ENCODE data around the gene ANKRD13D.
A peak's percentile ranks its signal among the peaks of the same experiment; 100 is the strongest.
"Not testable (repeated sequence)": the region's sequence is repeated elsewhere in the genome, so short reads cannot be mapped to it uniquely, and the experiment has no call there.

Gene ANKRD13D

DNA sequence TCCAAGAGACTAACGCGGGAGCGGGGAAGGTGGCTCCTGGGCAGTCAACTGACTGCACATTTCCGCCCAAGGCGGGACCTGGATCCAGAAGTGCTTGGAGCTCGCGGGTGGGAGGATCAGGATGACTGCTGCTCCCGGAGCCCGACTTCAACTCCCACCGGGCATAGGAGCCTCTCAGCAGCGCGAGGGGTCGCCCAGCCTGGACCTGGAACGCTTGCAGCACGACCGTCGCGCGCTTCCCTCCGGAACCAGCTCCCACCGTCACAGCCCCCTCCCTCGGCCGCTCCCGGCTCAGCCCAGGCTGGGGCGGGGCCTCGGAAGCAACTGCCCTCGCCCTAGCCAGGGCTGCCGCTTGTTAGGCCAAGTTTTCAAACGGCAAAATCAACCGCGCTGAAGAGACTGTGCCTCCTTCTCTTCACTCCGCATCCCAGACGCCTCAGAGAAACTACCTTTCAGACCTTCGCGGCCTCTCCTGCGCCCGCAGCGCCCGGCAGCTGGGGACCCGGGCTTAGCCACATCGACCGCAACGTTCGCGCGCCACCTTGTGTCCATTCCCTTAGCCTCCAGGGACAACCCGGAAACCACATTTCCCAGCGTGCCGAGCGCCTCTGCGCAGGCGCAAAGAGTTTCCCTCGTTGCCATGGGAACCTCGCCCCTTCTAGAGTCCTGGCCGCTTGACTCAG is 28.2 kb downstream of the ANKRD13D start:
- Histone ChIP-seq H3K36me3 (ENCODE audit: control insufficient read depth, insufficient read depth, low read length) (no peaks in the 10 kb centered on the region), H3K4me1 (ENCODE audit: control insufficient read depth, insufficient read depth, low read length) (peaks cover 44% of the 10 kb centered on the region), H3K4me3 (ENCODE audit: low read length) (peak overlapping the region; percentile 89), H3K27me3 (ENCODE audit: control insufficient read depth, insufficient read depth, low read length) (no peaks in the 10 kb centered on the region), H3K9me3 (ENCODE audit: control insufficient read depth, low read length) (no peaks in the 10 kb centered on the region), H3K9ac (ENCODE audit: low read length) (peak overlapping the region; percentile 94)

DNA sequence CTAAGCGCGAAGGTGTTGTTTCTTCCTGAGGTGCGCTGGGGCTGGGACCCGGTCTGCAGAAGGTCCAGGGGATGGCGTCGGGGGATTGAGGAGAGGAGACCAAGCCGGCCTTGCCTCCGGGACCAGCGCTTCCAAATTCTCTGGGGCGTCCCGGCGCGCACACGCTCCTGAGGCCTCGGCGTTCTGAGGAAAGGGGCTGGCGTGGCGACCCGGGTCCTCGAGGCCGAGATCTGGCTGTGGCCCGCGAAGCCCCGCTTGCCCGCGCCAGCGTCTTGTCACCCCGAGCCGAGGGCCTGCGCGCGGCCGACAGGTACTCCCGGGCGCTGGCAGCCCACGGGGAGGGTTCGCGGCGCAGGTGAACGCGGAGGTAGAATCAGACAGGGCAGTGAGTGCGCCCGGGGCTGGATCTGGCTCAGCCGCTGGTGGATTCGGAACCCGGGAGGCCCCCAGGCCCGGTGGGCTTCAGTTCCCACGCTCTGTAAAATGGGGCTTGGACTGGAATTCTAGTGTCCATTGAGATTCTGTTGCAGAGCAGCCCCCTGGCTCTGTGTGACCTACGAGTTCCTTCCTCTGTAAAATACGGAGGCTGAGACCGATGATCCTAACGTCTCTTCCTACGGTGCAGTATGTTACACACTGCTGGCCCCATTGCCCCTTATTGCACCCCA is 28.9 kb downstream of the ANKRD13D start:
- Histone ChIP-seq H3K27me3 (ENCODE audit: control insufficient read depth, insufficient read depth, low read length) (no peaks in the 10 kb centered on the region), H3K9ac (ENCODE audit: low read length) (peak overlapping the region; percentile 94), H3K4me3 (ENCODE audit: low read length) (peak overlapping the region; percentile 89), H3K9me3 (ENCODE audit: control insufficient read depth, low read length) (no peaks in the 10 kb centered on the region), H3K4me1 (ENCODE audit: control insufficient read depth, insufficient read depth, low read length) (peaks cover 38% of the 10 kb centered on the region), H3K36me3 (ENCODE audit: control insufficient read depth, insufficient read depth, low read length) (no peaks in the 10 kb centered on the region)

DNA sequence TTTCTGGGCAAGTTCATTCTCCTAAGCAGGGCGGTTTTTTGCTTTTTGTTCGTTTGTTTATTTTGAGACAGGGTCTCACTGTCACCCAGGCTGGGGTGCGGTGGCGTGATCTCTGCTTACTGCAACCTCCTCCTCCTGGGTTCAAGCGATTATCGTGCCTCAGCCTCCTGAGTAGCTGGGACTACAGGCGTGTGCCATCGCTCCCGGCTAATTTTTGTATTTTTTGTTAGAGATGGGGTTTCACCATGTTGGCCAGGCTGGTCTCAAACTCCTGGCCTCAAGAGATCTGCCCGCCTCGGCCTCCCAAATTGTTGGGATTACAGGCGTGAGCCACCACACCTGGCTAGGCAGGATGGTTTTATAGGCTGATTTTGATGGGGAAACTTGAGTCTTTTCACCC is 29.8 kb downstream of the ANKRD13D start:
- peaks cover 30% of the 10 kb centered on the region for H3K4me1 ChIP-seq (ENCODE audit: control insufficient read depth, insufficient read depth, low read length)
- not testable (repeated sequence) for H3K27me3 ChIP-seq (ENCODE audit: control insufficient read depth, insufficient read depth, low read length); H3K9me3 ChIP-seq (ENCODE audit: control insufficient read depth, low read length); H3K36me3 ChIP-seq (ENCODE audit: control insufficient read depth, insufficient read depth, low read length)
- H3K4me3 ChIP-seq (ENCODE audit: low read length) = peak overlapping the region; percentile 89
- H3K9ac ChIP-seq (ENCODE audit: low read length) = peak overlapping the region; percentile 94

DNA sequence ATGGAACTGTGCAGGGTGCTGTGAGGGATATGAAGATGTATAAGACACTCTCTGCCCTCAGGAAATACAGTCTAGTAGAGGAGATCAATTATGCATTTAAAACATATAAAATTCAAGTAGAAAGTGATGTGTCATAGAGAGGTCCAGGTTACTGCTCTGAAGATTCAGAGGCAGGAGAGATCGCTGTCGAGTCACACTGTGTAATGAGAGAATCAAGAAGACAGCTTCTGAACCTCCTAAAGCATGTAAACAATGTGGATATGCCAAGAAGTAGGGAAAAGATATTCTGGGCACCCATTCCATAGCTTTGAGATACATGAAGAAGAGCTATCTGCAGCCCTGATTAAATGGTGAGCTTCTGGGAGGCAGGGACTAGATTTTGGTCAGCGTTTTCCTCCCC is 30.9 kb downstream of the ANKRD13D start:
- H3K4me3 ChIP-seq (ENCODE audit: low read length) = no peak overlapping the region
- no peaks in the 10 kb centered on the region for H3K9me3 ChIP-seq (ENCODE audit: control insufficient read depth, low read length)
- H3K27me3 ChIP-seq (ENCODE audit: control insufficient read depth, insufficient read depth, low read length) = no peaks in the 10 kb centered on the region

DNA sequence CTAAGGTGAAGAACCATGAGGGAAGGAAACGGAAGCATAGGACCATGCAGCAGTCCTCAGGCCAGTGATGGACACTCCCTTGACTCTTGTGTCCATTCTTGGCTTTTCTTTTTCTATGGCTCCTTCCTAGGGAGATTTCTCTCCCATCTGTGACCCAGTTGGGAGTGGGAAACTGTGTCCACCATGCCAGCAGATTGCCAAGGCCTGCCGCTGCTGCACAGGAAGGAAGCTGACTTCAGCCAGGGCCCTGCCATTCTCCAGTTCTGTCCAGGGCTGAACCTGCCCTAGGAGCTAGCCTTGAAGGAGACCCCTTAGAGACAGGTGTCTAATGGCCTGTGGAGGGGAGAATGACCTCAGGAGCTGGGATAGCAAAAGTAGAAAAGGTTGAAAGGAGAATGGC is 31.6 kb downstream of the ANKRD13D start:
- H3K9ac ChIP-seq (ENCODE audit: low read length) = no peak overlapping the region

More for the DNA sequence above, 30.9 kb downstream of the ANKRD13D start:
- H3K36me3 ChIP-seq (ENCODE audit: control insufficient read depth, insufficient read depth, low read length) = no peaks in the 10 kb centered on the region
- peaks cover 24% of the 10 kb centered on the region for H3K4me1 ChIP-seq (ENCODE audit: control insufficient read depth, insufficient read depth, low read length)
- no peak overlapping the region for H3K9ac ChIP-seq (ENCODE audit: low read length)

DNA sequence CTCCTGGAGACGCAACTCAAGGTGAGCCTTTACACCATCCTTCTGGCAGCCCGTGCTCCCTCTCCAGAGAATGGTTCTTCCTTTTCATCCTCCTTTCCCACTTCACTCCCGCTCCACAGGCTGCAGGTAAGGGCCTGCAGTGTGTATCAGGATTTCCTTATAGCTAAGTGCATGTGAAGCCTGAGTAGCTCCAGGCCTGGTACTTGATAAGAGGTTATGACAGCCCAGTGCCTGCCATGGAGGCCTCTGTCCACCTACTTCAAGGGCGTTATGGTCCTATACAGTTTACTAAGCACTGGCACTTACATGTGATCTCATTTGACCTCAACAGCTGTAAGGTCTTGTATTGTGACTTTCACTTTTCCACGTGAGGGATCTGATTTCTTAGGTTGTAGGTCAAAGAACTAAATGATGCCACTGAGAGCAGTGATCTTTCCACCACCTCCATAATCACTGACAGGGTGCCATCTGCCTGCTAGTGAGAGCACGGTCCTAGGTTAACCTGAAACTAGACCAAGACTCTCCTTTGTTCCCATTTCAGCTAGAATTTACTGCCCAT is 32.3 kb downstream of the ANKRD13D start:
- Histone ChIP-seq H3K4me3 (ENCODE audit: low read length) (no peak overlapping the region), H3K27me3 (ENCODE audit: control insufficient read depth, insufficient read depth, low read length) (no peaks in the 10 kb centered on the region), H3K4me1 (ENCODE audit: control insufficient read depth, insufficient read depth, low read length) (peaks cover 19% of the 10 kb centered on the region), H3K36me3 (ENCODE audit: control insufficient read depth, insufficient read depth, low read length) (no peaks in the 10 kb centered on the region), H3K9ac (ENCODE audit: low read length) (no peak overlapping the region), H3K9me3 (ENCODE audit: control insufficient read depth, low read length) (no peaks in the 10 kb centered on the region)

More for the DNA sequence above, 31.6 kb downstream of the ANKRD13D start:
- Histone ChIP-seq H3K9me3 (ENCODE audit: control insufficient read depth, low read length) (no peaks in the 10 kb centered on the region), H3K27me3 (ENCODE audit: control insufficient read depth, insufficient read depth, low read length) (no peaks in the 10 kb centered on the region), H3K36me3 (ENCODE audit: control insufficient read depth, insufficient read depth, low read length) (no peaks in the 10 kb centered on the region), H3K4me3 (ENCODE audit: low read length) (no peak overlapping the region), H3K4me1 (ENCODE audit: control insufficient read depth, insufficient read depth, low read length) (peaks cover 24% of the 10 kb centered on the region)

DNA sequence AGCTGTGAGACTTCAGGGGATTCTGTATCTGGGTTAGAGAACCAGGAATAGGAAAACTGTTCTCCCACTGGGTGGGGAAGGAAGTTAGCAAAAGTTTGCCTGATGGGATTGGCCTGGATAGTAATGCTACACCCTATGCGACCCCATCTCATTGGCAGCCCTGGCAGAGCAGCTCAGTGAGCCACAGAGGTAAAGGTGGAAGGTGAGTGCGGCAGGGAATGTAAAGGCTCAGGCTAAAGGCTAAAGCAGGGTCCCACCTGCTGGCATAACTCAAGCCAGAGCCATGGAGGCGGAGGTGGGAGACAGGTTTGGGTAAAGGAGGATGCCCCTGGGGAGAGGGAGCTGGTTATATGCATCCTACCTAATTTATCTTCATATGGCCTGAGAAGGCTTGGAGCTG is 32.9 kb downstream of the ANKRD13D start:
- H3K4me1 ChIP-seq (ENCODE audit: control insufficient read depth, insufficient read depth, low read length) = peaks cover 19% of the 10 kb centered on the region

DNA sequence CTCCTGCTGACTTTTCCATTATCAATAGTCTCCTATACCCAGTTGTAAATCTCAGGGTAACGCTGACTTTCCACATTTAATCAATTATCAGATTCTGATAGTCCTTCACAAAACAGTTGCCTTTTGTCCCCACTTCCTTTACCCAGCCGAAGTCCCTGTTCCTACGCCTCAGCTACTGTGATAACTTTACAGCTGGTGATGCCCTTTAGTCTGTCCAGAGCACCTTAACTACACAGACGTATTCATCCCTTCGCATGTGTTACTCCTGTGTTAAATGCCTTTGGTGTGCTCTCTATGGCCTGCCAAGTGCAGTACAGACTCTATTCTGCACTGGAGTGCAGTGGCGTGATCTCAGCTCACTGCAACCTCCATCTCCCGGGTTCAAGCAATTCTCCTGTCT is 34.4 kb downstream of the ANKRD13D start:
- Histone ChIP-seq H3K36me3 (ENCODE audit: control insufficient read depth, insufficient read depth, low read length) (no peaks in the 10 kb centered on the region), H3K9ac (ENCODE audit: low read length) (no peak overlapping the region), H3K27me3 (ENCODE audit: control insufficient read depth, insufficient read depth, low read length) (no peaks in the 10 kb centered on the region), H3K4me1 (ENCODE audit: control insufficient read depth, insufficient read depth, low read length) (peaks cover 16% of the 10 kb centered on the region), H3K9me3 (ENCODE audit: control insufficient read depth, low read length) (no peaks in the 10 kb centered on the region), H3K4me3 (ENCODE audit: low read length) (no peak overlapping the region)

More for the DNA sequence above, 32.9 kb downstream of the ANKRD13D start:
- Histone ChIP-seq H3K9me3 (ENCODE audit: control insufficient read depth, low read length) (no peaks in the 10 kb centered on the region), H3K4me3 (ENCODE audit: low read length) (no peak overlapping the region), H3K36me3 (ENCODE audit: control insufficient read depth, insufficient read depth, low read length) (no peaks in the 10 kb centered on the region), H3K27me3 (ENCODE audit: control insufficient read depth, insufficient read depth, low read length) (no peaks in the 10 kb centered on the region), H3K9ac (ENCODE audit: low read length) (no peak overlapping the region)

DNA sequence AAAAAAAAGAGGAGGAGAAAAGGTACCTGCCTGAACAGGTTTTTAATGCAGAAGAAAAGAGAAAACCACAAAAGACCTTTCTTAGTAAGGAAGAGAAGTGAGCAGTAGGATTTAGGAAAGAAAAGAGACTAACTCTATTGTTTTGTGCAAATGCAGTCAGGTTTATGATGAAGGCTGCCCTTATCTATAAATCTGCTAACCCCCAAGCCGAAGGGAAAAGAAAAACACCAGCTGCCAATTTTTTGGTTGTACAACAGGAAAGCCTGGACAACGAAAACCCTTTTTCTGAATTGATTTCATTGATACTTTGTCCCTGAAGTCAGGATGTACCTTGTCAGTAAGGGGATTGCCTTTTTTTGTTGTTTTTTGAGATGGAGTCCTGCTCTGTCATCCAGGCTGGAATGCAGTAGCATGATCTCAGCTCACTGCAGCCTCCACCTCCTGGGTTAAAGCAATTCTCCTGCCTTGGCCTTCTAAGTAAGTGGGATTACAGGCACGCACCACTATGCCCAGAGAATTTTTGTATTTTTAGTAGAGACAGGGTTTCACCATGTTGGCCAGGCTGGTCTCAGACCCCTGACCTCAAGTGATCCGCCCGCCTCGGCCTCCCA is 43.1 kb downstream of the ANKRD13D start:
- no peaks in the 10 kb centered on the region for H3K27me3 ChIP-seq (ENCODE audit: control insufficient read depth, insufficient read depth, low read length)
- H3K4me1 ChIP-seq (ENCODE audit: control insufficient read depth, insufficient read depth, low read length) = no peaks in the 10 kb centered on the region

DNA sequence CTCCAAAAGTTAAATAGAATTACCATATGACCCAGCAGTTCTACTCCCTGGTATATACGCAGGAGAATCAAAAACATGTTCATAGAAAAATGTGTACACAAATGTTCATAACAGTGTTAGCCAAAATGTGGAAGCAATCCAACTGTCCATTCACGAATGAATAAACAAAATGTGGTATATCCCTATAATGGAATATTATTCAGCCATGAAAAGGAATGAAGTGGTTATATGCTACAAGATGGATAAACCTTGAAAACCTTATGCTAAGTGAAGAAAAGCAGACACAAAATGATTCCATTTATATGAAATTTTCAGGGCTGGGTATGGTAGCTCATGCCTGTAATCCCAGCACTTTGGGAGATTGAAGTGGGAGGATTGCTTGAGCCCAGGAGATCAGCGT is 48.2 kb downstream of the ANKRD13D start:
- Histone ChIP-seq H3K27me3 (ENCODE audit: control insufficient read depth, insufficient read depth, low read length) (no peaks in the 10 kb centered on the region), H3K4me1 (ENCODE audit: control insufficient read depth, insufficient read depth, low read length) (no peaks in the 10 kb centered on the region), H3K36me3 (ENCODE audit: control insufficient read depth, insufficient read depth, low read length) (no peaks in the 10 kb centered on the region), H3K9ac (ENCODE audit: low read length) (no peak overlapping the region), H3K4me3 (ENCODE audit: low read length) (no peak overlapping the region), H3K9me3 (ENCODE audit: control insufficient read depth, low read length) (no peaks in the 10 kb centered on the region)

More for the DNA sequence above, 43.1 kb downstream of the ANKRD13D start:
- no peaks in the 10 kb centered on the region for H3K36me3 ChIP-seq (ENCODE audit: control insufficient read depth, insufficient read depth, low read length)
- H3K4me3 ChIP-seq (ENCODE audit: low read length) = no peak overlapping the region
- H3K9me3 ChIP-seq (ENCODE audit: control insufficient read depth, low read length) = no peaks in the 10 kb centered on the region
- H3K9ac ChIP-seq (ENCODE audit: low read length) = no peak overlapping the region

DNA sequence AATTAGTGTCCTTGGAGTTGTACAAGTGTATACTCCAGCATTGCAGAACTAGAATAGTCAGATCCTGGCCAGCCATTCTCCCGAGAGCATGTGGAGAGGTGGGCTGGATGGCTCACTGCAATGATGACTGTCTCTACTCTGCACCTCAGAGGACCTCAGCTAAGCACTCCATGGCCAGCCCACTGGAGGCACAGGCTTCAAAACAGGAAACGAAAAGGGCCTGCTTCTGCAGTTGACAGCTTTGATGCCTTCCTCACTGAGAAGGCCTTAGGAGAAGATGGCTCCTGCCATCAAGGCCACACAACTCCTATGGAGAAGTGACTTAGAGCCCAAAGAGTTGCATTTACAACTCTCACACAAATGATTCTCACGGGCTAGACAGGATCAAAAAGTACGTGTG is 55.2 kb downstream of the ANKRD13D start:
- Histone ChIP-seq H3K27me3 (ENCODE audit: control insufficient read depth, insufficient read depth, low read length) (no peaks in the 10 kb centered on the region), H3K9ac (ENCODE audit: low read length) (no peak overlapping the region), H3K4me1 (ENCODE audit: control insufficient read depth, insufficient read depth, low read length) (peaks cover 45% of the 10 kb centered on the region), H3K36me3 (ENCODE audit: control insufficient read depth, insufficient read depth, low read length) (no peaks in the 10 kb centered on the region), H3K9me3 (ENCODE audit: control insufficient read depth, low read length) (no peaks in the 10 kb centered on the region), H3K4me3 (ENCODE audit: low read length) (no peak overlapping the region)

Measured in mucosa of stomach (tissue), 1 donor.